ENCODE results near the gene SDK2.

The SDK2 gene

GRCh38 chr17:73327676-73328075 lies 316.6 kb downstream of the SDK2 start:
- DNase-seq (ENCODE audit: insufficient read length, low spot score) (no peak), FAIRE-seq (no peak)
- TF ChIP-seq SPI1 (IDR thresholded peaks at IDR 0.05; ENCODE audit: low read depth, low read length) (no peak), TAF1 (IDR thresholded peaks at IDR 0.05; ENCODE audit: low read depth, low read length) (no peak), POU2F2 (IDR thresholded peaks at IDR 0.05; ENCODE audit: low read depth, low read length) (no peak), POLR2AphosphoS5 (IDR thresholded peaks at IDR 0.05; ENCODE audit: low read depth, low read length) (no peak), POLR2A (IDR thresholded peaks at IDR 0.05; ENCODE audit: low read depth, low read length) (no peak), PAX5 (IDR thresholded peaks at IDR 0.05; ENCODE audit: insufficient read depth, low read length, severe bottlenecking) (no peak)

- TF ChIP-seq TAF1 (IDR thresholded peaks at IDR 0.05; ENCODE audit: low read depth, low read length) (no peak), POLR2AphosphoS5 (IDR thresholded peaks at IDR 0.05; ENCODE audit: low read depth, low read length) (no peak), SPI1 (IDR thresholded peaks at IDR 0.05; ENCODE audit: low read depth, low read length) (no peak), POLR2A (IDR thresholded peaks at IDR 0.05; ENCODE audit: low read depth, low read length) (no peak), PAX5 (IDR thresholded peaks at IDR 0.05; ENCODE audit: insufficient read depth, low read length, severe bottlenecking) (no peak), POU2F2 (IDR thresholded peaks at IDR 0.05; ENCODE audit: low read depth, low read length) (no peak)
- DNase-seq (ENCODE audit: insufficient read length, low spot score) = no peak
- no peak for FAIRE-seq
Observed at GRCh38 chr17:73325527-73325842, 318.8 kb downstream of the SDK2 start.

- DNase-seq (ENCODE audit: insufficient read length, low spot score) (no peak), FAIRE-seq (no peak)
- TF ChIP-seq POU2F2 (IDR thresholded peaks at IDR 0.05; ENCODE audit: low read depth, low read length) = no peak
- no peak for TF ChIP-seq POLR2A (IDR thresholded peaks at IDR 0.05; ENCODE audit: low read depth, low read length)
- no peak for TF ChIP-seq POLR2AphosphoS5 (IDR thresholded peaks at IDR 0.05; ENCODE audit: low read depth, low read length)
- TF ChIP-seq PAX5 (IDR thresholded peaks at IDR 0.05; ENCODE audit: insufficient read depth, low read length, severe bottlenecking) = no peak
- no peak for TF ChIP-seq SPI1 (IDR thresholded peaks at IDR 0.05; ENCODE audit: low read depth, low read length)
- no peak for TF ChIP-seq TAF1 (IDR thresholded peaks at IDR 0.05; ENCODE audit: low read depth, low read length)
Observed at GRCh38 chr17:73324711-73325526, 319.3 kb downstream of the SDK2 start.

GRCh38 chr17:73324160-73324475 lies 320.1 kb downstream of the SDK2 start:
- DNase-seq (ENCODE audit: insufficient read length, low spot score) (no peak), FAIRE-seq (no peak)
- TF ChIP-seq TAF1 (IDR thresholded peaks at IDR 0.05; ENCODE audit: low read depth, low read length) (no peak), PAX5 (IDR thresholded peaks at IDR 0.05; ENCODE audit: insufficient read depth, low read length, severe bottlenecking) (no peak), SPI1 (IDR thresholded peaks at IDR 0.05; ENCODE audit: low read depth, low read length) (no peak), POLR2A (IDR thresholded peaks at IDR 0.05; ENCODE audit: low read depth, low read length) (no peak), POLR2AphosphoS5 (IDR thresholded peaks at IDR 0.05; ENCODE audit: low read depth, low read length) (no peak), POU2F2 (IDR thresholded peaks at IDR 0.05; ENCODE audit: low read depth, low read length) (no peak)

- TF ChIP-seq SPI1 (IDR thresholded peaks at IDR 0.05; ENCODE audit: low read depth, low read length) (no peak), POLR2AphosphoS5 (IDR thresholded peaks at IDR 0.05; ENCODE audit: low read depth, low read length) (no peak), PAX5 (IDR thresholded peaks at IDR 0.05; ENCODE audit: insufficient read depth, low read length, severe bottlenecking) (no peak), POU2F2 (IDR thresholded peaks at IDR 0.05; ENCODE audit: low read depth, low read length) (no peak), POLR2A (IDR thresholded peaks at IDR 0.05; ENCODE audit: low read depth, low read length) (no peak), TAF1 (IDR thresholded peaks at IDR 0.05; ENCODE audit: low read depth, low read length) (no peak)
- FAIRE-seq (no peak), DNase-seq (ENCODE audit: insufficient read length, low spot score) (no peak)
Observed at GRCh38 chr17:73323409-73324159, 320.7 kb downstream of the SDK2 start.

GRCh38 chr17:73320601-73321264 lies 323.5 kb downstream of the SDK2 start:
- DNase-seq (ENCODE audit: insufficient read length, low spot score) = no peak
- FAIRE-seq = no peak
- TF ChIP-seq POLR2AphosphoS5 (IDR thresholded peaks at IDR 0.05; ENCODE audit: low read depth, low read length) (no peak), SPI1 (IDR thresholded peaks at IDR 0.05; ENCODE audit: low read depth, low read length) (no peak), TAF1 (IDR thresholded peaks at IDR 0.05; ENCODE audit: low read depth, low read length) (no peak), POU2F2 (IDR thresholded peaks at IDR 0.05; ENCODE audit: low read depth, low read length) (no peak), POLR2A (IDR thresholded peaks at IDR 0.05; ENCODE audit: low read depth, low read length) (no peak)

- no peak for FAIRE-seq
- TF ChIP-seq POU2F2 (IDR thresholded peaks at IDR 0.05; ENCODE audit: low read depth, low read length) (no peak), SPI1 (IDR thresholded peaks at IDR 0.05; ENCODE audit: low read depth, low read length) (no peak), POLR2AphosphoS5 (IDR thresholded peaks at IDR 0.05; ENCODE audit: low read depth, low read length) (no peak), POLR2A (IDR thresholded peaks at IDR 0.05; ENCODE audit: low read depth, low read length) (no peak), PAX5 (IDR thresholded peaks at IDR 0.05; ENCODE audit: insufficient read depth, low read length, severe bottlenecking) (no peak), TAF1 (IDR thresholded peaks at IDR 0.05; ENCODE audit: low read depth, low read length) (no peak)
- DNase-seq (ENCODE audit: insufficient read length, low spot score) = no peak
Observed at GRCh38 chr17:73319766-73320165, 324.5 kb downstream of the SDK2 start.

- no peak for TF ChIP-seq POLR2AphosphoS5 (IDR thresholded peaks at IDR 0.05; ENCODE audit: low read depth, low read length)
- TF ChIP-seq PAX5 (IDR thresholded peaks at IDR 0.05; ENCODE audit: insufficient read depth, low read length, severe bottlenecking) = no peak
- DNase-seq (ENCODE audit: insufficient read length, low spot score) (no peak), FAIRE-seq (no peak)
Observed at GRCh38 chr17:73318836-73319235, 325.4 kb downstream of the SDK2 start.

- no peak for FAIRE-seq
- no peak for TF ChIP-seq PAX5 (IDR thresholded peaks at IDR 0.05; ENCODE audit: insufficient read depth, low read length, severe bottlenecking)
- no peak for TF ChIP-seq TAF1 (IDR thresholded peaks at IDR 0.05; ENCODE audit: low read depth, low read length)
- no peak for TF ChIP-seq POLR2A (IDR thresholded peaks at IDR 0.05; ENCODE audit: low read depth, low read length)
- TF ChIP-seq POU2F2 (IDR thresholded peaks at IDR 0.05; ENCODE audit: low read depth, low read length) = no peak
- TF ChIP-seq POLR2AphosphoS5 (IDR thresholded peaks at IDR 0.05; ENCODE audit: low read depth, low read length) = no peak
- TF ChIP-seq SPI1 (IDR thresholded peaks at IDR 0.05; ENCODE audit: low read depth, low read length) = no peak
Observed at GRCh38 chr17:73318427-73318813, 325.8 kb downstream of the SDK2 start.

More at GRCh38 chr17:73318427-73318813, 325.8 kb downstream of the SDK2 start:
- no peak for DNase-seq (ENCODE audit: insufficient read length, low spot score)
